ENCODE measurements around the gene GRIK3.

The GRIK3 gene

GRCh38 chr1:36753451-36753850 is 280.9 kb downstream of the GRIK3 start:
- DNase-seq: no peak

- DNase-seq: no peak
Measured at GRCh38 chr1:36752891-36753361, 281.4 kb downstream of the GRIK3 start.

- no peak for DNase-seq
Measured at GRCh38 chr1:36752431-36752830, 281.9 kb downstream of the GRIK3 start.

GRCh38 chr1:36751525-36751924 is 282.8 kb downstream of the GRIK3 start:
- no peak for DNase-seq

- DNase-seq: no peak
Measured at GRCh38 chr1:36748466-36748865, 285.8 kb downstream of the GRIK3 start.

Data from AML-193 (cell line).